HepG2 (cell line): ENCODE data around the gene MAGIX. TPM values are rescaled to one million over a fixed set of nuclear protein-coding genes. Genes with fewer than 3 reads are reported as not detected.

ENCODE experiments used
- ARID3A ChIP-seq: IDR thresholded peaks from 2 replicates; pipeline ENCODE4 v1.6.1; 2012; ENCODE audit warnings: low read depth, low read length, improper control_type of control experiment
- ATF5 ChIP-seq: sonication (generic); formaldehyde crosslinking; IDR thresholded peaks from 2 replicates; pipeline ENCODE4 v1.4.0; 2020; ENCODE audit warnings: mild to moderate bottlenecking, low read depth, missing genetic modification reagents
- FOXM1 ChIP-seq: sonication (generic); formaldehyde crosslinking; IDR thresholded peaks from 2 replicates; pipeline ENCODE4 v1.5.0; 2020; ENCODE audit warnings: missing genetic modification reagents
- HNRNPL ChIP-seq: fragments of 200-400 bp; formaldehyde crosslinking; IDR thresholded peaks from 2 replicates; pipeline ENCODE4 v1.6.1; 2017; ENCODE audit warnings: mild to moderate bottlenecking, low read depth, low read length
- KDM6A ChIP-seq: IDR thresholded peaks from 2 replicates; pipeline ENCODE4 v1.6.1; 2016; ENCODE audit warnings: low read depth
- NCOA5 ChIP-seq: sonication (generic); formaldehyde crosslinking; IDR thresholded peaks from 2 replicates; pipeline ENCODE4 v1.4.0; 2020; ENCODE audit warnings: missing genetic modification reagents
- NRL ChIP-seq: sonication (generic); formaldehyde crosslinking; IDR thresholded peaks from 2 replicates; pipeline ENCODE4 v1.5.0; 2020; ENCODE audit warnings: missing genetic modification reagents, mild to moderate bottlenecking, moderate library complexity, borderline replicate concordance
- TBL1XR1 ChIP-seq: fragments of 150-350 bp; IDR thresholded peaks from 2 replicates; pipeline ENCODE4 v1.6.1; 2014; ENCODE audit warnings: borderline replicate concordance, low read length; ENCODE audit not compliant: partially characterized antibody
- TEAD3 ChIP-seq: optimal IDR thresholded peaks from 2 replicates; pipeline ENCODE3; 2016; ENCODE audit warnings: borderline replicate concordance
- TIGD3 ChIP-seq: sonication (generic); formaldehyde crosslinking; IDR thresholded peaks from 2 replicates; pipeline ENCODE4 v1.5.1; 2020; ENCODE audit warnings: mild to moderate bottlenecking, missing genetic modification reagents, borderline replicate concordance
- U2AF1 ChIP-seq: fragments of 200-400 bp; formaldehyde crosslinking; optimal IDR thresholded peaks from 2 replicates; pipeline ENCODE3; 2017; ENCODE audit warnings: mild to moderate bottlenecking, low read depth, low read length
- ZNF136 ChIP-seq: sonication (generic); formaldehyde crosslinking; IDR thresholded peaks from 2 replicates; pipeline ENCODE4 v1.8.1; 2022; ENCODE audit warnings: low read depth, mild to moderate bottlenecking, moderate library complexity, missing genetic modification reagents
- ZNF605 ChIP-seq: sonication (generic); formaldehyde crosslinking; IDR thresholded peaks from 2 replicates; pipeline ENCODE4 v1.8.0; 2022; ENCODE audit warnings: mild to moderate bottlenecking, missing genetic modification reagents
- polyA plus RNA-seq, 8 experiments: library from polyadenylated mRNA; depleted of rRNA in 3 of 8; stranded (reverse) in 7 of 8; unstranded in 1 of 8; fragments of >200 nt; fragmentation: Illumina TruSeq in 4 of 8; extraction: Trizol in 4 of 8; gene quantifications; 2 replicates each; pipeline versions ENCODE4 v1.2.1 to v1.2.3, GENCODE V29; 2011 to 2016; ENCODE audit warnings: low read depth in 4 of 8, missing spikeins in 1 of 8, mixed read lengths in 1 of 8; ENCODE audit not compliant: insufficient read depth in 1 of 8
- total RNA-seq, 5 experiments: library from RNA; depleted of rRNA; stranded (reverse); fragments of >200 nt; fragmentation: Illumina TruSeq; extraction: Trizol; gene quantifications; 2 replicates each; pipeline ENCODE4 v1.2.3, GENCODE V29; 2016; ENCODE audit warnings: low read depth in 1 of 5
- TF ChIP-seq, protein P1 (sequence below): sonication (generic); formaldehyde crosslinking; IDR thresholded peaks from 2 replicates; pipeline ENCODE4 v1.5.1; 2020; ENCODE audit warnings: mild to moderate bottlenecking, moderate library complexity, missing genetic modification reagents
- TF ChIP-seq, protein P2 (sequence below): sonication (generic); formaldehyde crosslinking; IDR thresholded peaks from 2 replicates; pipeline ENCODE4 v1.5.0; 2020; ENCODE audit warnings: missing genetic modification reagents
- TF ChIP-seq, protein P3 (sequence below): sonication (generic); formaldehyde crosslinking; IDR thresholded peaks from 2 replicates; pipeline ENCODE4 v1.5.1; 2020; ENCODE audit warnings: mild to moderate bottlenecking, missing genetic modification reagents, borderline replicate concordance

Gene MAGIX
- total and polyA plus RNA-seq, 2 of the 13 experiments (the other 11 are each of a cell fraction or from before 2014, with no cell fraction given): 0.63 to 1.2 TPM

DNA sequence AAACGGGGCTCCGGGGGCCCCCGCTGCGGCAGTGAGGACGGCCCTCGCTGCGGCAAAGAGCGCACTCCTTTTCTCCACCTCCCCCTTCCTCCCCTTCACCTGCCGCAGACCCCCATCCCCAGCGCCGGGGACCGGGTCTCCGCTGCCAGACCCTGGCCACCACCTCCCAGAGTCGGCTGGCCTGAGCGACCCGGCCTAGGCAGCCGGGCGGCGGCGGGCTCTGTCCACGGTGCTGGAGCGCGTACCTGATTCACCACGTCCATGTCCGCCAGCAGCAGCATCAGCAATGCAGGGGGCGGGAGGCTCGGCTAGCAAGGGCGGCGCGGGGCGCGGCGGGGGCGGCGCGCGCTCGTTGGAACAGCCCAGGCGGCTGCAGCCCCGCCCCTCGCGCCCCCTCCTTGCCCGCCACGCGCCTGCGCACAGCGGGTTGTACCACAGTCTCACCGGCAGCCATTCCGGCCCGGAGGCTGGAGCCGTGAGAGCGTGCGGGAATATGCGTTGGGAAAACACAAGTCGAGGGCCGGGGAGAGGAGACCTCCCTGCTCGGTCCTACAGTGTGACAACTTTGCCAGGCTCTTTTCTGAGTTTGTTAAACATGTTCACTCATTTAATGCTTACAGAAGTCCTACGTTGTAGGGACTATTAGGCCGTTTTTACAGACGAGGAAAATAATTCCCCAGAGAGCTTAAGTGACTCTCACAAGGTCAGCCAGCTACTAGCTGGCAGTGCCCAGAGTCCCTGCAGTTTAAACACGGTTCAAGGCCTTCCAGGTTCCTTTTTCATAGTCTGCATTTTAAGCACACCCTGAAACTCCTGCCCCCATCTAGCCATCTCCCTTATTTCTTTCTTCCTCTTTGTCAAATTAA lies 37.6 kb downstream of the MAGIX start, which contains the start of gene SYP (continued):
- TF ChIP-seq HNRNPL (no peak), NCOA5 (CRISPR knock-in tag) (no peak), TEAD3 (peak; percentile 56), TBL1XR1 (no peak), TIGD3 (no peak), ZNF136 (no peak), U2AF1 (no peak), KDM6A (CRISPR knock-in tag) (no peak), NRL (CRISPR knock-in tag) (no peak), FOXM1 (CRISPR knock-in tag) (no peak), ATF5 (CRISPR knock-in tag) (no peak), ARID3A (peak; percentile 34; the same call in 1 of the 2 replicates), ZNF605 (CRISPR knock-in tag) (peak; percentile 86)
- TF ChIP-seq, protein P1, sequence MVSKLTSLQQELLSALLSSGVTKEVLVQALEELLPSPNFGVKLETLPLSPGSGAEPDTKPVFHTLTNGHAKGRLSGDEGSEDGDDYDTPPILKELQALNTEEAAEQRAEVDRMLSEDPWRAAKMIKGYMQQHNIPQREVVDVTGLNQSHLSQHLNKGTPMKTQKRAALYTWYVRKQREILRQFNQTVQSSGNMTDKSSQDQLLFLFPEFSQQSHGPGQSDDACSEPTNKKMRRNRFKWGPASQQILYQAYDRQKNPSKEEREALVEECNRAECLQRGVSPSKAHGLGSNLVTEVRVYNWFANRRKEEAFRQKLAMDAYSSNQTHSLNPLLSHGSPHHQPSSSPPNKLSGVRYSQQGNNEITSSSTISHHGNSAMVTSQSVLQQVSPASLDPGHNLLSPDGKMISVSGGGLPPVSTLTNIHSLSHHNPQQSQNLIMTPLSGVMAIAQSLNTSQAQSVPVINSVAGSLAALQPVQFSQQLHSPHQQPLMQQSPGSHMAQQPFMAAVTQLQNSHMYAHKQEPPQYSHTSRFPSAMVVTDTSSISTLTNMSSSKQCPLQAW (CRISPR knock-in tag): 0 out of 2 replicates have a peak, but pooled peaks have one; percentile 32
- TF ChIP-seq, protein P2, sequence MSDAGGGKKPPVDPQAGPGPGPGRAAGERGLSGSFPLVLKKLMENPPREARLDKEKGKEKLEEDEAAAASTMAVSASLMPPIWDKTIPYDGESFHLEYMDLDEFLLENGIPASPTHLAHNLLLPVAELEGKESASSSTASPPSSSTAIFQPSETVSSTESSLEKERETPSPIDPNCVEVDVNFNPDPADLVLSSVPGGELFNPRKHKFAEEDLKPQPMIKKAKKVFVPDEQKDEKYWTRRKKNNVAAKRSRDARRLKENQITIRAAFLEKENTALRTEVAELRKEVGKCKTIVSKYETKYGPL: 0 out of 2 replicates have a peak, but pooled peaks have one; percentile 33
- TF ChIP-seq, protein P3, sequence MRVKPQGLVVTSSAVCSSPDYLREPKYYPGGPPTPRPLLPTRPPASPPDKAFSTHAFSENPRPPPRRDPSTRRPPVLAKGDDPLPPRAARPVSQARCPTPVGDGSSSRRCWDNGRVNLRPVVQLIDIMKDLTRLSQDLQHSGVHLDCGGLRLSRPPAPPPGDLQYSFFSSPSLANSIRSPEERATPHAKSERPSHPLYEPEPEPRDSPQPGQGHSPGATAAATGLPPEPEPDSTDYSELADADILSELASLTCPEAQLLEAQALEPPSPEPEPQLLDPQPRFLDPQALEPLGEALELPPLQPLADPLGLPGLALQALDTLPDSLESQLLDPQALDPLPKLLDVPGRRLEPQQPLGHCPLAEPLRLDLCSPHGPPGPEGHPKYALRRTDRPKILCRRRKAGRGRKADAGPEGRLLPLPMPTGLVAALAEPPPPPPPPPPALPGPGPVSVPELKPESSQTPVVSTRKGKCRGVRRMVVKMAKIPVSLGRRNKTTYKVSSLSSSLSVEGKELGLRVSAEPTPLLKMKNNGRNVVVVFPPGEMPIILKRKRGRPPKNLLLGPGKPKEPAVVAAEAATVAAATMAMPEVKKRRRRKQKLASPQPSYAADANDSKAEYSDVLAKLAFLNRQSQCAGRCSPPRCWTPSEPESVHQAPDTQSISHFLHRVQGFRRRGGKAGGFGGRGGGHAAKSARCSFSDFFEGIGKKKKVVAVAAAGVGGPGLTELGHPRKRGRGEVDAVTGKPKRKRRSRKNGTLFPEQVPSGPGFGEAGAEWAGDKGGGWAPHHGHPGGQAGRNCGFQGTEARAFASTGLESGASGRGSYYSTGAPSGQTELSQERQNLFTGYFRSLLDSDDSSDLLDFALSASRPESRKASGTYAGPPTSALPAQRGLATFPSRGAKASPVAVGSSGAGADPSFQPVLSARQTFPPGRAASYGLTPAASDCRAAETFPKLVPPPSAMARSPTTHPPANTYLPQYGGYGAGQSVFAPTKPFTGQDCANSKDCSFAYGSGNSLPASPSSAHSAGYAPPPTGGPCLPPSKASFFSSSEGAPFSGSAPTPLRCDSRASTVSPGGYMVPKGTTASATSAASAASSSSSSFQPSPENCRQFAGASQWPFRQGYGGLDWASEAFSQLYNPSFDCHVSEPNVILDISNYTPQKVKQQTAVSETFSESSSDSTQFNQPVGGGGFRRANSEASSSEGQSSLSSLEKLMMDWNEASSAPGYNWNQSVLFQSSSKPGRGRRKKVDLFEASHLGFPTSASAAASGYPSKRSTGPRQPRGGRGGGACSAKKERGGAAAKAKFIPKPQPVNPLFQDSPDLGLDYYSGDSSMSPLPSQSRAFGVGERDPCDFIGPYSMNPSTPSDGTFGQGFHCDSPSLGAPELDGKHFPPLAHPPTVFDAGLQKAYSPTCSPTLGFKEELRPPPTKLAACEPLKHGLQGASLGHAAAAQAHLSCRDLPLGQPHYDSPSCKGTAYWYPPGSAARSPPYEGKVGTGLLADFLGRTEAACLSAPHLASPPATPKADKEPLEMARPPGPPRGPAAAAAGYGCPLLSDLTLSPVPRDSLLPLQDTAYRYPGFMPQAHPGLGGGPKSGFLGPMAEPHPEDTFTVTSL (CRISPR knock-in tag): no peak
